ENCODE results near the gene GPR68. TPM values are rescaled to one million over a fixed set of nuclear protein-coding genes. Genes with fewer than 3 reads are reported as not detected.

The GPR68 gene
- total and polyA plus RNA-seq, 2 experiments from 2014 or later, result 0.19 to 0.35 TPM

DNA sequence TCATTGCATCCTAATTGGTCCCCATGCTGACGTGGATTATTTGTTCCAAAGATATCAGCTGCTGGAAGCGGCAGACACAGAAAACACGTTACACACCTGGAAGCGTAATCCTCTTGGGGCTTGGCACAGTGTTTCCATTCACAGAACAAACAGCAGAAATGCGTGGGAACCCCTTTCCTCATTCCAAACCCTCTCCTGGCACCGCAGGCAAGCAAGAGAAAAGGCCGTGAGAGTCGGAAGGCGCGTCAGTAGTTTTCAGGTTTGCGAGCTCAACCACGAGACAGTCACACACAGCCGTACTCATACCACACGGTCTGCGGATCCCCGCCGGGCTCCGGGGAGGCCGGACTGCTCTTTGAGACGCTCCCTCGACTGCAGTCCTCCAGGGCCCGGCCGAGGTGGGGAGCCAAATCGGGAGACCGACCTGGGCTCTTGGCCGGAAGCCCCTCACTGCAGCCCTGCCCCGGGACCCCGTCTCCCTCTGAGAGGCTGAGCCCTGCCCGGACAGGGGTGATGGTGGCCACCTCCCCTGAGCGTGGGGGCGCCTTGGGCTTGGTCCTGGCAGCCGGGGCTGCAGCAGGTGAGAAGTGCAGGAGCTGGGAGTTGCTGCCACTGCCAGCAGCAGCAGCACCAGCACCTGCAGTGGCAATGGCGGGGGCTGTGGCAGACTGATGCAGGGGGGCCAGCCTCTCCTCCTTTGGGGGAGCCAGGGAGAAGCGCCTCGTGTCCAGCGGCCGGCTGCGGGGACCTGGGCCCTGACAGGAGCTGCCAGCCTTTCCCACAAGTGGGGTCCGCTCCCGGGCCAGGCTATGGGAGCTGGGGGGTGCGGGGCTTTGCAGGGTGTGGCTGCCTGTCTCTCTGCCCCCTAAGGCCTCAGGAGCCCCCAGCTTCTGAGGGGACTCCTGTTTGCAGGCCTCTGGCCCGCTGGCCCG, 28.1 kb upstream of the GPR68 start:
- no peaks in the 10 kb centered on the region for H3F3A ChIP-seq (replicated peaks; ENCODE audit: low read depth)
- no peaks in the 10 kb centered on the region for H3K4me1 ChIP-seq (ENCODE audit: insufficient read depth)
- Mint-ChIP-seq H3K27ac (no peak overlapping the region), H3K27me3 (ENCODE audit: insufficient read depth, low read depth, poor library complexity) (peaks cover 6% of the 10 kb centered on the region), H3K9me3 (no peaks in the 10 kb centered on the region; the same call in 2 of the 3 replicates), H3K36me3 (ENCODE audit: low read depth) (peaks cover 21% of the 10 kb centered on the region), H3K4me1 (0 out of 3 replicates have a peak, but pooled peaks cover 2% of the 10 kb centered on the region), H3K4me3 (no peak overlapping the region)
- ATAC-seq (no peak; the same call in 2 of the 3 replicates), DNase-seq (ENCODE audit: low spot score) (no peak)
- H3K79me2 ChIP-seq (replicated peaks; ENCODE audit: insufficient read depth), result no peaks in the 10 kb centered on the region
- TF ChIP-seq POLR2AphosphoS5 (IDR thresholded peaks at IDR 0.05; ENCODE audit: low read depth), result no peak
- no peaks in the 10 kb centered on the region for H3K27me3 ChIP-seq (ENCODE audit: insufficient read depth)
- no peak overlapping the region for H3K4me2 ChIP-seq
- H4K20me1 ChIP-seq (replicated peaks; ENCODE audit: insufficient read depth), result 0 out of 2 replicates have a peak, but pooled peaks cover 4% of the 10 kb centered on the region
- peak overlapping the region; percentile 50; the same call in 1 of the 2 replicates for H3K27ac ChIP-seq (ENCODE audit: low read depth)
- H3K4me3 ChIP-seq, result no peak overlapping the region
- H3K36me3 ChIP-seq (ENCODE audit: insufficient read depth), result peaks cover 4% of the 10 kb centered on the region; the same call in 1 of the 2 replicates
- H3K9me2 ChIP-seq (ENCODE audit: insufficient read depth), result no peaks in the 10 kb centered on the region
- no peak overlapping the region for H2AFZ ChIP-seq

DNA sequence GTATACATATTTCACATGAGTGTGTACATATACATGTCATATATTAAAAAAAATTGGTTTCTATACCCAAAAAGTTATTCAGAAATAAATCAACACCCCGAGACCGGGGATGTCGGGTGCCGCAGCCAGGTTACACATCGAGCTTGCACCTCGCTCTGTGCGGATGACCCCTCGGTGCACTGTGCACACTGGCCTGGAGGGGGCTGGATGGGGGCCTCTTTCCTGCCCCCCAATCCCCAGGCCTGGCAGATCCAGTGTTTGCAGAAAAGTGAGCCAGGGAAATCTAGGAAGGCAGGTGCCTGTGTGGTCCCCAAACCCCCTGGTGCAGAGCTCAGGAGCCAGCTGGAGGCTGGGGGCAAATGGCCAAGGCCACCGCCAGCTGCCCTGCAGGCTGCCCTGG, 27.1 kb upstream of the GPR68 start:
- Mint-ChIP-seq H3K27me3 (ENCODE audit: insufficient read depth, low read depth, poor library complexity) (peaks cover 6% of the 10 kb centered on the region), H3K4me3 (no peak overlapping the region), H3K27ac (no peak overlapping the region), H3K9me3 (no peaks in the 10 kb centered on the region; the same call in 2 of the 3 replicates), H3K4me1 (0 out of 3 replicates have a peak, but pooled peaks cover 2% of the 10 kb centered on the region), H3K36me3 (ENCODE audit: low read depth) (peaks cover 13% of the 10 kb centered on the region)
- Histone ChIP-seq H3K9me2 (ENCODE audit: insufficient read depth) (no peaks in the 10 kb centered on the region), H3K4me2 (no peak overlapping the region), H3K27me3 (ENCODE audit: insufficient read depth) (no peaks in the 10 kb centered on the region), H3K4me3 (no peak overlapping the region), H3F3A (replicated peaks; ENCODE audit: low read depth) (no peaks in the 10 kb centered on the region), H3K79me2 (replicated peaks; ENCODE audit: insufficient read depth) (no peaks in the 10 kb centered on the region), H4K20me1 (replicated peaks; ENCODE audit: insufficient read depth) (0 out of 2 replicates have a peak, but pooled peaks cover 4% of the 10 kb centered on the region), H3K4me1 (ENCODE audit: insufficient read depth) (no peaks in the 10 kb centered on the region), H3K27ac (ENCODE audit: low read depth) (0 out of 2 replicates have a peak overlapping the region, but pooled peaks have one; percentile 26), H2AFZ (no peak overlapping the region), H3K36me3 (ENCODE audit: insufficient read depth) (no peaks in the 10 kb centered on the region)
- TF ChIP-seq STAT1 (IDR thresholded peaks at IDR 0.05; ENCODE audit: unreplicated experiment), result no peak
- peak; percentile 32 for ATAC-seq
- DNase-seq (ENCODE audit: low spot score), result no peak

DNA sequence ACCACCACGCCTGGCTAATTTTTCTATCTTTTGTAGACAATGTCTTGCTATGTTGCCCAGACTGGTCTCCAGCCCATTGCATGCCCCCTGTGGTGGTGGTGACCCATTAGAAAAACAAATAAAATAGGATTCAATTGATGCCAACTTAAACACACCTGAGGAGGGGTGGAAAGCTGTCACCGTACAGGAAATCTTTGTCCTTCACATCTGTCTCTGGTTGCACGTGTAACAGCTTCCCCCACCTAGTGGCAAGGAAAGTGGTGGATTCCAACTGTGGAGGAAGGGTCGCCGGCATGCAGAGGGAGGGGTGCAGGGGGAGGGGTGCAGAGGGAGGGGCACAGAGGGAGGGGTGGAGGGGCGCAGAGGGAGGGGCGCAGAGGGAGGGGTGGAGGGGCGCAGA, 26.1 kb upstream of the GPR68 start:
- Mint-ChIP-seq H3K4me3 (no peak overlapping the region), H3K9me3 (no peaks in the 10 kb centered on the region; the same call in 2 of the 3 replicates), H3K27me3 (ENCODE audit: insufficient read depth, low read depth, poor library complexity) (peaks cover 6% of the 10 kb centered on the region), H3K4me1 (peaks cover 2% of the 10 kb centered on the region; the same call in 1 of the 3 replicates), H3K36me3 (ENCODE audit: low read depth) (peaks cover 5% of the 10 kb centered on the region; the same call in 2 of the 3 replicates), H3K27ac (no peak overlapping the region)
- Histone ChIP-seq H2AFZ (no peak overlapping the region), H4K20me1 (replicated peaks; ENCODE audit: insufficient read depth) (no peaks in the 10 kb centered on the region), H3K4me3 (no peak overlapping the region), H3K27me3 (ENCODE audit: insufficient read depth) (peaks cover 6% of the 10 kb centered on the region; the same call in 1 of the 2 replicates), H3K36me3 (ENCODE audit: insufficient read depth) (no peaks in the 10 kb centered on the region), H3K9me2 (ENCODE audit: insufficient read depth) (no peaks in the 10 kb centered on the region), H3F3A (replicated peaks; ENCODE audit: low read depth) (no peaks in the 10 kb centered on the region), H3K27ac (ENCODE audit: low read depth) (no peak overlapping the region), H3K79me2 (replicated peaks; ENCODE audit: insufficient read depth) (no peaks in the 10 kb centered on the region), H3K4me1 (ENCODE audit: insufficient read depth) (no peaks in the 10 kb centered on the region), H3K4me2 (no peak overlapping the region)
- DNase-seq (ENCODE audit: low spot score), result no peak
- ATAC-seq, result no peak
- no peak for TF ChIP-seq JUNB (IDR thresholded peaks at IDR 0.05; ENCODE audit: unreplicated experiment)
- TF ChIP-seq, protein P1, sequence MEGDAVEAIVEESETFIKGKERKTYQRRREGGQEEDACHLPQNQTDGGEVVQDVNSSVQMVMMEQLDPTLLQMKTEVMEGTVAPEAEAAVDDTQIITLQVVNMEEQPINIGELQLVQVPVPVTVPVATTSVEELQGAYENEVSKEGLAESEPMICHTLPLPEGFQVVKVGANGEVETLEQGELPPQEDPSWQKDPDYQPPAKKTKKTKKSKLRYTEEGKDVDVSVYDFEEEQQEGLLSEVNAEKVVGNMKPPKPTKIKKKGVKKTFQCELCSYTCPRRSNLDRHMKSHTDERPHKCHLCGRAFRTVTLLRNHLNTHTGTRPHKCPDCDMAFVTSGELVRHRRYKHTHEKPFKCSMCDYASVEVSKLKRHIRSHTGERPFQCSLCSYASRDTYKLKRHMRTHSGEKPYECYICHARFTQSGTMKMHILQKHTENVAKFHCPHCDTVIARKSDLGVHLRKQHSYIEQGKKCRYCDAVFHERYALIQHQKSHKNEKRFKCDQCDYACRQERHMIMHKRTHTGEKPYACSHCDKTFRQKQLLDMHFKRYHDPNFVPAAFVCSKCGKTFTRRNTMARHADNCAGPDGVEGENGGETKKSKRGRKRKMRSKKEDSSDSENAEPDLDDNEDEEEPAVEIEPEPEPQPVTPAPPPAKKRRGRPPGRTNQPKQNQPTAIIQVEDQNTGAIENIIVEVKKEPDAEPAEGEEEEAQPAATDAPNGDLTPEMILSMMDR (conservative IDR thresholded peaks at IDR 0.05; ENCODE audit: low read depth in 2 of 2), result peak; percentile 8 to 45; a peak in 2 of 4 replicates

Data from GM23338 (cell line).